HEK293 (cell line): ENCODE results near the gene KCNJ14.

ENCODE experiments used
- CTCF ChIA-PET: fragments of 350-600 bp; formaldehyde crosslinking; extraction: SDS; loops from one replicate; lab custom pipeline; 2021; ENCODE audit warnings: antibody characterized with exemption; lab: Yijun Ruan, JAX
- POLR2A ChIA-PET: fragments of 300-600 bp; formaldehyde crosslinking; extraction: SDS; loops from one replicate; lab custom pipeline; 2020; ENCODE audit warnings: antibody characterized with exemption, inconsistent platforms; lab: Yijun Ruan, JAX
- H3K27ac ChIP-seq: fragments of 200-500 bp; sonication (Bioruptor generic); 2 replicates; pipeline ENCODE4 v1.5.1; 2014; ENCODE audit warnings: low read depth, low read length, control low read depth, inconsistent platforms; ENCODE audit errors: extremely low read depth
- H3K36me3 ChIP-seq, 2 experiments: fragments of 200-500 bp in 1 of 2; sonication (Bioruptor generic) in 1 of 2; 1 replicate in 1 of 2; 2 replicates in 1 of 2; pipeline ENCODE4 v1.5.1; 2014 to 2017; ENCODE audit warnings: inconsistent platforms in 2 of 2, low read length in 2 of 2; ENCODE audit not compliant: control insufficient read depth in 2 of 2, insufficient read depth in 1 of 2
- H3K4me1 ChIP-seq: fragments of 200-500 bp; sonication (Bioruptor generic); 2 replicates; pipeline ENCODE4 v1.5.1; 2014; ENCODE audit warnings: mild to moderate bottlenecking, low read length, inconsistent platforms; ENCODE audit not compliant: control insufficient read depth, insufficient read depth
- H3K4me3 ChIP-seq: 2 replicates; pipeline ENCODE4 v1.5.1; 2011; ENCODE audit warnings: low read depth, mild to moderate bottlenecking, control low read depth, low read length, moderate library complexity
- H3K9me3 ChIP-seq: fragments of 200-500 bp; sonication (Bioruptor generic); 2 replicates; pipeline ENCODE4 v1.5.1; 2014; ENCODE audit warnings: low read depth, low read length, inconsistent platforms; ENCODE audit not compliant: control insufficient read depth, insufficient read depth
- KLF10 ChIP-seq: fragments of 450-650 bp; IDR thresholded peaks from 2 replicates; pipeline ENCODE4 v1.5.1; 2018; ENCODE audit warnings: missing biosample characterization, mild to moderate bottlenecking, missing genetic modification characterization
- KLF8 ChIP-seq: fragments of 450-650 bp; formaldehyde crosslinking; IDR thresholded peaks from 2 replicates; pipeline ENCODE4 v1.5.1; 2016; ENCODE audit warnings: missing biosample characterization, missing genetic modification characterization
- KLF9 ChIP-seq: fragments of 450-650 bp; formaldehyde crosslinking; IDR thresholded peaks from 2 replicates; pipeline ENCODE4 v1.5.1; 2016; ENCODE audit warnings: missing biosample characterization, missing genetic modification characterization, low read depth
- RBAK ChIP-seq: fragments of 450-650 bp; formaldehyde crosslinking; IDR thresholded peaks from 2 replicates; pipeline ENCODE4 v1.5.1; 2016; ENCODE audit warnings: missing biosample characterization, missing genetic modification characterization
- ZBTB26 ChIP-seq: fragments of 450-650 bp; formaldehyde crosslinking; optimal IDR thresholded peaks from 2 replicates; pipeline ENCODE3; 2016; ENCODE audit warnings: missing biosample characterization, mild to moderate bottlenecking, missing genetic modification characterization
- ZBTB48 ChIP-seq: fragments of 450-650 bp; formaldehyde crosslinking; IDR thresholded peaks from 2 replicates; pipeline ENCODE4 v1.5.1; 2016; ENCODE audit warnings: missing biosample characterization, missing genetic modification characterization
- ZIC2 ChIP-seq: fragments of 450-650 bp; formaldehyde crosslinking; IDR thresholded peaks from 2 replicates; pipeline ENCODE4 v1.5.1; 2016; ENCODE audit warnings: missing biosample characterization, missing genetic modification characterization
- ZNF155 ChIP-seq: fragments of 450-650 bp; formaldehyde crosslinking; IDR thresholded peaks from 2 replicates; pipeline ENCODE4 v1.5.1; 2016; ENCODE audit warnings: missing biosample characterization, missing genetic modification characterization
- ZNF16 ChIP-seq: fragments of 450-650 bp; formaldehyde crosslinking; IDR thresholded peaks from 2 replicates; pipeline ENCODE4 v1.5.1; 2016; ENCODE audit warnings: low read depth, missing biosample characterization, missing genetic modification characterization
- ZNF266 ChIP-seq: fragments of 450-650 bp; formaldehyde crosslinking; IDR thresholded peaks from 2 replicates; pipeline ENCODE4 v1.5.1; 2016; ENCODE audit warnings: missing biosample characterization, missing genetic modification characterization, low read depth
- ZNF274 ChIP-seq, 2 experiments: fragments of 200-500 bp in 1 of 2; fragments of 450-650 bp in 1 of 2; sonication (Bioruptor generic) in 1 of 2; formaldehyde crosslinking in 1 of 2; IDR thresholded peaks; 2 replicates each; pipeline versions ENCODE4 v1.5.1 to v1.6.1; 2014 to 2016; ENCODE audit warnings: borderline replicate concordance in 1 of 2, inconsistent platforms in 1 of 2, low read length in 1 of 2, missing biosample characterization in 1 of 2, missing genetic modification characterization in 1 of 2
- ZNF394 ChIP-seq: fragments of 450-650 bp; formaldehyde crosslinking; IDR thresholded peaks from 2 replicates; pipeline ENCODE4 v1.5.1; 2016; ENCODE audit warnings: missing biosample characterization, missing genetic modification characterization, mild to moderate bottlenecking, moderate library complexity, borderline replicate concordance
- ZNF433 ChIP-seq: fragments of 450-650 bp; formaldehyde crosslinking; IDR thresholded peaks from 2 replicates; pipeline ENCODE4 v1.5.1; 2016; ENCODE audit warnings: missing biosample characterization, missing genetic modification characterization, low read depth
- ZNF488 ChIP-seq: fragments of 450-650 bp; formaldehyde crosslinking; IDR thresholded peaks from 2 replicates; pipeline ENCODE4 v1.5.1; 2016; ENCODE audit warnings: missing biosample characterization, missing genetic modification characterization
- ZNF513 ChIP-seq: fragments of 450-650 bp; IDR thresholded peaks from 2 replicates; pipeline ENCODE4 v1.5.1; 2018; ENCODE audit warnings: missing biosample characterization, missing genetic modification characterization
- ZNF514 ChIP-seq: fragments of 450-650 bp; formaldehyde crosslinking; IDR thresholded peaks from 2 replicates; pipeline ENCODE4 v1.5.1; 2016; ENCODE audit warnings: missing biosample characterization, missing genetic modification characterization
- ZNF529 ChIP-seq: fragments of 450-650 bp; formaldehyde crosslinking; IDR thresholded peaks from 2 replicates; pipeline ENCODE4 v1.5.1; 2017; ENCODE audit warnings: missing genetic modification characterization, missing biosample characterization; ENCODE audit not compliant: insufficient replicate concordance
- ZNF558 ChIP-seq: fragments of 450-650 bp; formaldehyde crosslinking; IDR thresholded peaks from 2 replicates; pipeline ENCODE4 v1.5.1; 2016; ENCODE audit warnings: missing biosample characterization, missing genetic modification characterization
- ZNF596 ChIP-seq: fragments of 450-650 bp; IDR thresholded peaks from 2 replicates; pipeline ENCODE4 v1.5.0; 2018; ENCODE audit warnings: missing biosample characterization, mild to moderate bottlenecking, missing genetic modification characterization, moderate library complexity
- ZNF639 ChIP-seq: fragments of 450-650 bp; formaldehyde crosslinking; IDR thresholded peaks from 2 replicates; pipeline ENCODE4 v1.5.1; 2016; ENCODE audit warnings: missing biosample characterization, missing genetic modification characterization
- ZNF645 ChIP-seq: fragments of 450-650 bp; formaldehyde crosslinking; IDR thresholded peaks from 2 replicates; pipeline ENCODE4; 2016; ENCODE audit warnings: missing biosample characterization, missing genetic modification characterization
- ZNF654 ChIP-seq: fragments of 450-650 bp; formaldehyde crosslinking; IDR thresholded peaks from 2 replicates; pipeline ENCODE4 v1.5.1; 2016; ENCODE audit warnings: low read depth, missing biosample characterization, missing genetic modification characterization
- ZNF660 ChIP-seq: fragments of 450-650 bp; IDR thresholded peaks from 2 replicates; pipeline ENCODE4 v1.5.1; 2018; ENCODE audit warnings: missing biosample characterization, mild to moderate bottlenecking, missing genetic modification characterization
- ZNF704 ChIP-seq: fragments of 450-650 bp; formaldehyde crosslinking; IDR thresholded peaks from 2 replicates; pipeline ENCODE4 v1.5.1; 2016; ENCODE audit warnings: missing biosample characterization, missing genetic modification characterization
- ZSCAN16 ChIP-seq: fragments of 450-650 bp; formaldehyde crosslinking; IDR thresholded peaks from 2 replicates; pipeline ENCODE4 v1.5.1; 2016; ENCODE audit warnings: missing biosample characterization, missing genetic modification characterization

The KCNJ14 gene

GRCh38 chr19:48473161-48473966 lies 18.0 kb downstream of the KCNJ14 start:
- Histone ChIP-seq H3K9me3 (no peaks in the 10 kb centered on the region), H3K4me1 (peaks cover 7% of the 10 kb centered on the region), H3K4me3 (no peak overlapping the region), H3K27ac (no peak overlapping the region), H3K36me3 (peaks cover 43 to 77% of the 10 kb centered on the region in 2 experiments)
- POLR2A ChIA-PET = interaction anchor here (0.9 to 1.2 kb wide), 2 partner anchors 20 to 29 kb away, joined by 4 to 5 read pairs; no protein-coding TSS in a partner anchor
- CTCF ChIA-PET = interaction anchor here (0.5 to 3.4 kb wide), 5 partner anchors 14 to 115 kb away, joined by 3 to 18 read pairs (median 3); partner anchors contain the start of gene KDELR1
- TF ChIP-seq ZNF155 (tag by site-specific recombination) (no peak), ZNF266 (tag by site-specific recombination) (no peak), ZNF704 (no peak), ZNF639 (tag by site-specific recombination) (no peak), ZBTB48 (tag by site-specific recombination) (no peak), KLF8 (tag by site-specific recombination) (no peak), RBAK (no peak), ZNF394 (no peak), KLF9 (tag by site-specific recombination) (no peak), ZNF558 (tag by site-specific recombination) (no peak), ZNF654 (tag by site-specific recombination) (no peak), ZIC2 (no peak), ZNF16 (no peak), ZNF660 (tag by site-specific recombination) (no peak), ZNF513 (tag by site-specific recombination) (no peak)

GRCh38 chr19:48474084-48474592 lies 18.8 kb downstream of the KCNJ14 start:
- Histone ChIP-seq H3K27ac (0 out of 2 replicates have a peak overlapping the region, but pooled peaks have one; percentile 24), H3K36me3 (peaks cover 43 to 81% of the 10 kb centered on the region in 2 experiments), H3K4me3 (no peak overlapping the region), H3K9me3 (no peaks in the 10 kb centered on the region), H3K4me1 (peaks cover 4% of the 10 kb centered on the region)
- ChIA-PET POLR2A (interaction anchor here (0.9 kb wide), 1 partner anchor 19 kb away, joined by 4 read pairs; no protein-coding TSS in a partner anchor), CTCF (interaction anchor here (0.9 to 3.4 kb wide), 4 partner anchors 14 to 114 kb away, joined by 3 to 18 read pairs (median 3); partner anchors contain the start of gene KDELR1)
- TF ChIP-seq KLF10 = no peak
- no peak for TF ChIP-seq ZNF514 (tag by site-specific recombination)
- TF ChIP-seq ZNF488 (tag by site-specific recombination) = no peak
- TF ChIP-seq ZNF660 (tag by site-specific recombination) = no peak
- TF ChIP-seq ZSCAN16 (tag by site-specific recombination) = no peak
- no peak for TF ChIP-seq ZNF529
- no peak for TF ChIP-seq ZNF596 (tag by site-specific recombination)
- TF ChIP-seq ZBTB26 (tag by site-specific recombination) = no peak
- TF ChIP-seq ZNF433 (tag by site-specific recombination) = no peak
- TF ChIP-seq ZNF645 (tag by site-specific recombination) = no peak
- TF ChIP-seq KLF8 (tag by site-specific recombination) = no peak
- no peak for TF ChIP-seq ZNF274 (IDR thresholded peaks at IDR 0.05; ENCODE audit: low read length)
- no peak for TF ChIP-seq ZNF274 (tag by site-specific recombination; IDR thresholded peaks at IDR 0.05; ENCODE audit: borderline replicate concordance)
